Aorta (tissue), 5 donors: ENCODE data around the gene ATG9B. TPM values are rescaled to one million over a fixed set of nuclear protein-coding genes. Genes with fewer than 3 reads are reported as not detected.

Experiments
- ATAC-seq: fragments of 200-7000 bp; cut with Tn5 transposase; one replicate; pipeline ENCODE4 v1.9.1; 2022; ENCODE audit warnings: moderate library complexity; ENCODE audit not compliant: low FRiP score
- DNase-seq, 2 donors: peaks; one replicate each; pipeline ENCODE4 v3.0.0-alpha.2; 2020
- H3K27ac ChIP-seq, 2 donors: one replicate each; pipeline ENCODE4 v1.5.1; 2013; ENCODE audit warnings: low read length in 2 of 2, mild to moderate bottlenecking in 2 of 2, moderate library complexity in 2 of 2, control low read depth in 1 of 2, inconsistent platforms in 1 of 2, low read depth in 1 of 2
- H3K27me3 ChIP-seq, 2 donors: one replicate each; pipeline ENCODE4 v1.6.1; 2013; ENCODE audit warnings: control low read depth in 1 of 2, low read length in 1 of 2, mild to moderate bottlenecking in 1 of 2, moderate library complexity in 1 of 2; ENCODE audit not compliant: insufficient read depth in 2 of 2, control insufficient read depth in 1 of 2
- H3K36me3 ChIP-seq, 2 donors: one replicate each; pipeline ENCODE4 v1.6.1; 2013; ENCODE audit warnings: control low read depth in 1 of 2, low read length in 1 of 2, mild to moderate bottlenecking in 1 of 2; ENCODE audit not compliant: insufficient read depth in 2 of 2, control insufficient read depth in 1 of 2
- H3K4me1 ChIP-seq, 2 donors: one replicate each; pipeline ENCODE4 v1.6.1; 2013; ENCODE audit warnings: low read length in 2 of 2, control low read depth in 1 of 2, mild to moderate bottlenecking in 1 of 2, moderate library complexity in 1 of 2; ENCODE audit not compliant: insufficient read depth in 2 of 2, control insufficient read depth in 1 of 2
- H3K4me3 ChIP-seq, 2 donors: one replicate each; pipeline ENCODE4 v1.5.1; 2013; ENCODE audit warnings: low read length in 2 of 2, control low read depth in 1 of 2, mild to moderate bottlenecking in 1 of 2
- H3K9me3 ChIP-seq: one replicate; pipeline ENCODE4 v1.6.1; 2013; ENCODE audit warnings: mild to moderate bottlenecking, low read length; ENCODE audit not compliant: control insufficient read depth
- WGBS, 2 donors: extraction: QIAGEN DNeasy Blood & Tissue Kit; methylation state at CpG; one replicate each; pipeline ENCODE4 v1.1.7; 2013; 5-methylcytosine and 5-hydroxymethylcytosine counted together
- intact Hi-C, 2 donors: fragments of 100-400 bp; cut with DNase I; formaldehyde crosslinking; loops; one replicate each; pipeline versions ENCODE4 v1.14.2 to v1.15.0; 2022
- polyA plus RNA-seq, 2 donors: library from polyadenylated mRNA; stranded (reverse); fragments of 200-250 nt; gene quantifications; one replicate each; pipeline ENCODE4 v1.2.3, GENCODE V29; 2013
- total RNA-seq, 2 donors: library from RNA; stranded (reverse); fragmentation: NEBNext Ultra II Directional; extraction: Animal tissue kit (Norgen Biotek cat#: 25700); gene quantifications; one replicate each; pipeline ENCODE4 v1.2.1, GENCODE V29; 2021
- donor health status: healthy with polysubstance abuse.
- donor health status: Bipolar disorder and iron deficiency.
- donor health status: DM: no; HTN: no; CAD: no.
- donor health status: DM: no; HTN: no; CAD: no.
- donor health status: DM: yes; HTN: yes; CAD: no.

ATG9B gene
- total and polyA plus RNA-seq, 4 donors, result 0.12 TPM; not detected in 3

- Histone ChIP-seq H3K36me3 (no peaks in the 10 kb centered on the region), H3K4me3 (peak within 1 kb of the TSS; percentile 57 to 75), H3K4me1 (no peaks in the 10 kb centered on the region), H3K27me3 (no peaks in the 10 kb centered on the region), H3K9me3 (no peaks in the 10 kb centered on the region), H3K27ac (peak within 1 kb of the TSS; percentile 28 to 93)
- ATAC-seq, result peak; percentile 80
- WGBS, 2 donors, result 1% methylated on average over 53 to 75 of the region's 75 CpGs
- intact Hi-C loops, result loop anchor here in 1 of 2 donors (2.0 kb wide), 1 partner anchor 31 kb away; the partner anchor contains the start of gene ABCB8
- DNase-seq, result peak; percentile 89 to 94
Observed at GRCh38 chr7:151059367-151060112, 35.2 kb upstream of the ATG9B start, which contains the start of gene SLC4A2. Gene SLC4A2 (plus strand): TSS chr7:151059589. CDS start chr7:151061988, 2,399 bp downstream.

GRCh38 chr7:151058781-151059366 lies 34.6 kb upstream of the ATG9B start:
- no peaks in the 10 kb centered on the region for H3K27me3 ChIP-seq
- intact Hi-C loops, result loop anchor here in 1 of 2 donors (2.0 kb wide), 1 partner anchor 30 kb away; the partner anchor contains the start of gene ABCB8
- WGBS, 2 donors, result 4 to 5% methylated on average over 18 of the region's 18 CpGs
- H3K4me3 ChIP-seq, result peak overlapping the region; percentile 57 to 75
- H3K9me3 ChIP-seq, result no peaks in the 10 kb centered on the region
- peak overlapping the region; percentile 28 to 93 for H3K27ac ChIP-seq
- DNase-seq (no peak), ATAC-seq (no peak)
- no peaks in the 10 kb centered on the region for H3K4me1 ChIP-seq
- no peaks in the 10 kb centered on the region for H3K36me3 ChIP-seq

- intact Hi-C loops, result loop anchor here in 1 of 2 donors (2.0 kb wide), 1 partner anchor 29 kb away; the partner anchor contains the start of gene ABCB8
- Histone ChIP-seq H3K27me3 (no peaks in the 10 kb centered on the region), H3K36me3 (no peaks in the 10 kb centered on the region), H3K9me3 (no peaks in the 10 kb centered on the region), H3K4me3 (peak overlapping the region; percentile 54 to 75), H3K27ac (peak overlapping the region; percentile 28 to 93), H3K4me1 (no peaks in the 10 kb centered on the region)
- DNase-seq, result peak; percentile 99 to 100
- peak; percentile 95 for ATAC-seq
- 1 to 2% methylated on average over 46 of the region's 46 CpGs for WGBS, 2 donors
Observed at GRCh38 chr7:151057989-151058780, 33.9 kb upstream of the ATG9B start.

GRCh38 chr7:151057506-151057988 lies 33.3 kb upstream of the ATG9B start, which contains the start of gene CDK5:
Gene CDK5 (minus strand): TSS chr7:151057897. CDS start chr7:151057848, 49 bp downstream.
- Histone ChIP-seq H3K27ac (peak within 1 kb of the TSS; percentile 28 to 93), H3K4me1 (no peaks in the 10 kb centered on the region), H3K9me3 (no peaks in the 10 kb centered on the region), H3K36me3 (no peaks in the 10 kb centered on the region), H3K27me3 (no peaks in the 10 kb centered on the region), H3K4me3 (peak within 1 kb of the TSS; percentile 54 to 75)
- intact Hi-C loops, result no loop called here
- no peak for ATAC-seq
- WGBS, 2 donors, result 0 to 1% methylated on average over 30 of the region's 30 CpGs
- DNase-seq, result no peak

- no peak for ATAC-seq
- no peak overlapping the region for H3K27ac ChIP-seq
- no peaks in the 10 kb centered on the region for H3K9me3 ChIP-seq
- H3K4me1 ChIP-seq, result no peaks in the 10 kb centered on the region
- no peaks in the 10 kb centered on the region for H3K27me3 ChIP-seq
- intact Hi-C loops, result no loop called here
- H3K4me3 ChIP-seq, result peak overlapping the region; percentile 23 to 60
- H3K36me3 ChIP-seq, result no peaks in the 10 kb centered on the region
- WGBS, 2 donors, result 32 to 33% methylated on average over 29 of the region's 29 CpGs
- DNase-seq, result no peak
Observed at GRCh38 chr7:151056666-151057505, 32.6 kb upstream of the ATG9B start.

GRCh38 chr7:151056283-151056665 lies 32.0 kb upstream of the ATG9B start:
- WGBS, 2 donors, result 88 to 91% methylated on average over 6 of the region's 6 CpGs
- ATAC-seq, result no peak
- intact Hi-C loops, result no loop called here

GRCh38 chr7:151053751-151054150 lies 29.5 kb upstream of the ATG9B start:
- DNase-seq (no peak), ATAC-seq (no peak)
- Histone ChIP-seq H3K36me3 (no peaks in the 10 kb centered on the region), H3K9me3 (no peaks in the 10 kb centered on the region), H3K4me1 (no peaks in the 10 kb centered on the region), H3K4me3 (no peak overlapping the region), H3K27me3 (no peaks in the 10 kb centered on the region), H3K27ac (no peak overlapping the region)
- intact Hi-C loops, result no loop called here
- WGBS, 2 donors, result 85 to 89% methylated on average over 8 of the region's 8 CpGs

More at GRCh38 chr7:151056283-151056665, 32.0 kb upstream of the ATG9B start:
- no peak for DNase-seq
- Histone ChIP-seq H3K4me1 (no peaks in the 10 kb centered on the region), H3K9me3 (no peaks in the 10 kb centered on the region), H3K27me3 (no peaks in the 10 kb centered on the region), H3K4me3 (no peak overlapping the region), H3K27ac (no peak overlapping the region), H3K36me3 (no peaks in the 10 kb centered on the region)

- H3K9me3 ChIP-seq, result no peaks in the 10 kb centered on the region
- DNase-seq (no peak), ATAC-seq (no peak)
- no peak overlapping the region for H3K27ac ChIP-seq
- H3K4me1 ChIP-seq, result no peaks in the 10 kb centered on the region
- no peak overlapping the region for H3K4me3 ChIP-seq
- H3K36me3 ChIP-seq, result no peaks in the 10 kb centered on the region
- H3K27me3 ChIP-seq, result no peaks in the 10 kb centered on the region
- intact Hi-C loops, result no loop called here
- WGBS, 2 donors, result 83 to 85% methylated on average over 4 of the region's 4 CpGs
Observed at GRCh38 chr7:151053096-151053495, 28.8 kb upstream of the ATG9B start.
